ENCODE measurements around the gene IKZF2. TPM values are rescaled to one million over a fixed set of nuclear protein-coding genes. Genes with fewer than 3 reads are reported as not detected.

The IKZF2 gene
- total RNA-seq, 1 donor from 2014 or later, result 9.0 TPM

GRCh38 chr2:213084261-213084660, 67.2 kb downstream of the IKZF2 start:
- H3K27me3 ChIP-seq (ENCODE audit: control insufficient read depth, insufficient read depth, low read length), result no peaks in the 10 kb centered on the region
- no peak for DNase-seq (ENCODE audit: low read depth)
- no peaks in the 10 kb centered on the region for H3K36me3 ChIP-seq (ENCODE audit: control insufficient read depth, insufficient read depth, low read length)
- no peak overlapping the region for H3K4me3 ChIP-seq (ENCODE audit: low read depth, low read length)
- TF ChIP-seq CTCF (IDR thresholded peaks at IDR 0.05; ENCODE audit: insufficient read depth, low read length, severe bottlenecking), result no peak
- no peak for FAIRE-seq

- no peak for TF ChIP-seq CTCF (IDR thresholded peaks at IDR 0.05; ENCODE audit: insufficient read depth, low read length, severe bottlenecking)
- no peaks in the 10 kb centered on the region for H3K27me3 ChIP-seq (ENCODE audit: control insufficient read depth, insufficient read depth, low read length)
- DNase-seq (ENCODE audit: low read depth), result no peak
- FAIRE-seq, result no peak
- H3K4me3 ChIP-seq (ENCODE audit: low read depth, low read length), result no peak overlapping the region
- no peaks in the 10 kb centered on the region for H3K36me3 ChIP-seq (ENCODE audit: control insufficient read depth, insufficient read depth, low read length)
These were observed 70.3 kb downstream of the IKZF2 start for GRCh38 chr2:213080969-213081617.

GRCh38 chr2:213079756-213080155, 71.7 kb downstream of the IKZF2 start:
- no peaks in the 10 kb centered on the region for H3K36me3 ChIP-seq (ENCODE audit: control insufficient read depth, insufficient read depth, low read length)
- no peak overlapping the region for H3K4me3 ChIP-seq (ENCODE audit: low read depth, low read length)
- FAIRE-seq (no peak), DNase-seq (ENCODE audit: low read depth) (no peak)
- TF ChIP-seq CTCF (IDR thresholded peaks at IDR 0.05; ENCODE audit: insufficient read depth, low read length, severe bottlenecking), result no peak
- H3K27me3 ChIP-seq (ENCODE audit: control insufficient read depth, insufficient read depth, low read length), result no peaks in the 10 kb centered on the region

GRCh38 chr2:213078686-213079085, 72.7 kb downstream of the IKZF2 start:
- H3K27me3 ChIP-seq (ENCODE audit: control insufficient read depth, insufficient read depth, low read length), result no peaks in the 10 kb centered on the region
- no peak for TF ChIP-seq CTCF (IDR thresholded peaks at IDR 0.05; ENCODE audit: insufficient read depth, low read length, severe bottlenecking)
- DNase-seq (ENCODE audit: low read depth) (no peak), FAIRE-seq (no peak)
- H3K36me3 ChIP-seq (ENCODE audit: control insufficient read depth, insufficient read depth, low read length), result no peaks in the 10 kb centered on the region
- no peak overlapping the region for H3K4me3 ChIP-seq (ENCODE audit: low read depth, low read length)

- DNase-seq (ENCODE audit: low read depth), result no peak
- no peak for TF ChIP-seq CTCF (IDR thresholded peaks at IDR 0.05; ENCODE audit: insufficient read depth, low read length, severe bottlenecking)
- Histone ChIP-seq H3K27me3 (ENCODE audit: control insufficient read depth, insufficient read depth, low read length) (no peaks in the 10 kb centered on the region), H3K36me3 (ENCODE audit: control insufficient read depth, insufficient read depth, low read length) (no peaks in the 10 kb centered on the region), H3K4me3 (ENCODE audit: low read depth, low read length) (no peak overlapping the region)
- FAIRE-seq, result no peak
These were observed 81.9 kb downstream of the IKZF2 start for GRCh38 chr2:213069531-213069930.

Data from bronchial epithelial cell (primary cell).